K562 (cell line): ENCODE measurements around the gene CPN2. TPM values are rescaled to one million over a fixed set of nuclear protein-coding genes. Genes with fewer than 3 reads are reported as not detected.

Experiments used
- CTCF ChIP-seq, 3 experiments: IDR thresholded peaks in 2 of 3; conservative IDR thresholded peaks in 1 of 3; 2 replicates each; pipeline ENCODE4 v1.5.1; 2011 to 2012; ENCODE audit warnings: low read length in 3 of 3, mild to moderate bottlenecking in 3 of 3, control low read depth in 2 of 3, improper control_type of control experiment in 1 of 3, inconsistent platforms in 1 of 3, low read depth in 1 of 3, mixed read lengths in 1 of 3, moderate library complexity in 1 of 3; ENCODE audit not compliant: insufficient read depth in 2 of 3
- DEAF1 ChIP-seq: fragments of 450-650 bp; formaldehyde crosslinking; IDR thresholded peaks from 2 replicates; pipeline ENCODE4 v1.4.0; 2020; ENCODE audit warnings: mild to moderate bottlenecking, moderate library complexity
- ELF1 ChIP-seq: fragments of 200-800 bp; sonication (Bioruptor generic); IDR thresholded peaks from 2 replicates; pipeline ENCODE4 v1.6.1; 2016; ENCODE audit warnings: missing genetic modification characterization, missing compliant biosample characterization
- JUND ChIP-seq, 2 experiments: IDR thresholded peaks; 2 replicates in 1 of 2; 3 replicates in 1 of 2; pipeline ENCODE4 v1.6.1; 2011; ENCODE audit warnings: borderline replicate concordance in 2 of 2, low read depth in 2 of 2, low read length in 2 of 2, improper control_type of control experiment in 1 of 2, missing biosample characterization in 1 of 2, missing genetic modification characterization in 1 of 2, missing genetic modification reagents in 1 of 2
- KLF16 ChIP-seq: IDR thresholded peaks from 2 replicates; pipeline ENCODE4 v1.6.1; 2016; ENCODE audit warnings: antibody characterized with exemption
- MBD2 ChIP-seq: sonication (generic); IDR thresholded peaks from 2 replicates; pipeline ENCODE4 v1.6.1; 2016; ENCODE audit warnings: low read depth, borderline replicate concordance
- RAD21 ChIP-seq, 2 experiments: fragments of 250-450 bp in 1 of 2; fragments of 450-650 bp in 1 of 2; sonication (Bioruptor Pico) in 1 of 2; formaldehyde crosslinking in 1 of 2; IDR thresholded peaks in 1 of 2; conservative IDR thresholded peaks in 1 of 2; 2 replicates each; pipeline versions ENCODE4 v1.4.0 to v1.8.0; 2020 to 2022; ENCODE audit warnings: mild to moderate bottlenecking in 2 of 2, moderate library complexity in 1 of 2
- REST ChIP-seq, 2 experiments: fragments of 450-650 bp; formaldehyde crosslinking in 1 of 2; IDR thresholded peaks; 2 replicates each; pipeline versions ENCODE4 v1.4.0 to v1.6.1; 2014 to 2020; ENCODE audit warnings: mild to moderate bottlenecking in 2 of 2, borderline replicate concordance in 1 of 2, low read depth in 1 of 2
- STAG1 ChIP-seq: sonication (generic); formaldehyde crosslinking; IDR thresholded peaks from 2 replicates; pipeline ENCODE4 v1.5.0; 2020; ENCODE audit warnings: missing genetic modification reagents, borderline replicate concordance
- TAL1 ChIP-seq: fragments of 450-650 bp; IDR thresholded peaks from 2 replicates; pipeline ENCODE4 v1.6.1; 2016; ENCODE audit warnings: mild to moderate bottlenecking
- XRCC3 ChIP-seq: fragments of 450-650 bp; IDR thresholded peaks from 2 replicates; pipeline ENCODE4 v1.6.1; 2017; ENCODE audit warnings: mild to moderate bottlenecking, moderate library complexity
- polyA plus RNA-seq, 8 experiments: library from polyadenylated mRNA; depleted of rRNA in 4 of 8; stranded (reverse) in 5 of 8; unstranded in 3 of 8; fragments of >200 nt; fragmentation: Nextera tagmentation in 2 of 8; fragmentation: Illumina TruSeq in 1 of 8; extraction: Ambion mirVana in 2 of 8; extraction: Trizol in 1 of 8; gene quantifications; 2 replicates each; pipeline versions ENCODE4 v1.2.1 to v1.2.3, GENCODE V29; 2011 to 2014; ENCODE audit warnings: inconsistent platforms in 1 of 8, missing spikeins in 1 of 8
- total RNA-seq, 7 experiments: library from RNA; depleted of rRNA in 6 of 7; stranded (reverse); fragments of >200 nt in 6 of 7; fragmentation: Illumina TruSeq in 2 of 7; extraction: Trizol in 2 of 7; gene quantifications; 2 replicates each; pipeline versions ENCODE4 v1.2.1 to v1.2.3, GENCODE V29; 2011 to 2021; ENCODE audit warnings: low replicate concordance in 1 of 7

CPN2 gene
- total and polyA plus RNA-seq, 9 of the 15 experiments (the other 6 are each of a cell fraction or from before 2014, with no cell fraction given), result not detected

- peak; percentile 63; the same call in 1 of the 2 replicates for TF ChIP-seq REST (IDR thresholded peaks at IDR 0.05; ENCODE audit: borderline replicate concordance)
- TF ChIP-seq REST (CRISPR knock-in tag; IDR thresholded peaks at IDR 0.05; ENCODE audit: low read depth), result no peak
- TF ChIP-seq JUND (IDR thresholded peaks at IDR 0.05; ENCODE audit: borderline replicate concordance, low read depth, low read length), result 0 out of 2 replicates have a peak, but pooled peaks have one; percentile 9
- no peak for TF ChIP-seq JUND (tag; IDR thresholded peaks at IDR 0.05; ENCODE audit: borderline replicate concordance, low read depth, low read length)
- TF ChIP-seq TAL1, result no peak
- no peak for TF ChIP-seq MBD2
- 0 out of 2 replicates have a peak, but pooled peaks have one; percentile 30 for TF ChIP-seq DEAF1 (CRISPR knock-in tag)
- peak; percentile 27; the same call in 1 of the 2 replicates for TF ChIP-seq STAG1 (CRISPR knock-in tag)
- no peak for TF ChIP-seq XRCC3
- peak; percentile 87 to 94 (median 89) for TF ChIP-seq CTCF (IDR thresholded peaks at IDR 0.05 in 2 of 3, conservative IDR thresholded peaks at IDR 0.05 in 1 of 3; ENCODE audit: insufficient read depth in 2 of 3, low read depth in 1 of 3, low read length in 3 of 3)
- TF ChIP-seq ELF1, result no peak
- TF ChIP-seq KLF16, result peak; percentile 51; the same call in 1 of the 2 replicates
- TF ChIP-seq RAD21 (CRISPR knock-in tag; conservative IDR thresholded peaks at IDR 0.05 in 1 of 2, IDR thresholded peaks at IDR 0.05 in 1 of 2), result peak; percentile 58 to 75
Measured at GRCh38 chr3:194344012-194344411, 7.1 kb downstream of the CPN2 start (continued).
